ENCODE data around the gene ZNF521.
"Not testable (repeated sequence)": the region's sequence is repeated elsewhere in the genome, so short reads cannot be mapped to it uniquely, and the experiment has no call there.

The ZNF521 gene

DNA sequence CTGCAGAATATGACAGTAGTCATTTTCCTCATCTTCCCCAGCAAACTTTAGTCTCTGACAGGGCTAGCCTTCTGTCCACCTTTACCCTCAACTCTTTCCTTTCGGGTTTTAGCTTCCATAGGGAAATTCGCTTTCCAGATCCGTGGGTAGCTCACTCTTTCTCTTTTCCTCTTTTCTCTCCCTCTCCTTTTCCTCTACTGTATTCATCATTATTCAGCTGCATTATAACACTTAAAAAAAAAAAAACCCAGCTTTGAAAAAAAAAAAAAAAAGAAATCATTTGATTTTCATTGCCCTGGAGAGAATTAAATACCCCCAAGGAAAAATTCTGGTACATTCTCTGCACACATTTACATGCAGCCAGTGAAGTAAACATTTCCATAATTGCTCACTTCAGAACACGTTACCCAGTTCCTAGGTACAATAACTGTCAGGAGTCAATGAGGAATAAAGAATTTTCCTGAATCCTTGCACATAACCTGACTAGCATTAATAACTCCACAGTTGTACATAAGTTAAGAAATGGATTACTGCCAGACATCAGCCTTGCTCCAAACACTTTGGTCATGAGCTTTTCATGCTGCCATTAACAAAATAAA, 63.5 kb downstream of the ZNF521 start:
- DNase-seq (ENCODE audit: low read depth) = no peak

DNA sequence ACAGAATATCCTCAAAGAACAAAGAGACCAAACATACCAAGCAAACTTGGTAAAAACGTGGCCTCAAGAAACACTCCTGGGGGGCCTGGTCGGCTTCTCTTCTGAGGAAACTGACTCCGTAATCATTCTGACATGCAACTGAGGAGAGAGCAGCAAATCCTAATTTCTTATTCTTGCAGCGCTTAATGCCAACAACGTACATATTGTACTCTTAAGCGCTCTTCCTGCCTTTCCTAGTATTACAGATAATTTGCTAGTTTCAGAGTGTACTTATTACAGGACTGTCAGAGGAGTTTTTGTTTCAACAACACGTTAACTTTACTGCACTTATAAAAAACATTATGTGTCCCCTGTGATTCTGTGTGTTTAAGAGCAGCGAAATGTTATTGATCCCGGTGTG, 64.9 kb downstream of the ZNF521 start:
- DNase-seq (ENCODE audit: low read depth) = no peak

DNA sequence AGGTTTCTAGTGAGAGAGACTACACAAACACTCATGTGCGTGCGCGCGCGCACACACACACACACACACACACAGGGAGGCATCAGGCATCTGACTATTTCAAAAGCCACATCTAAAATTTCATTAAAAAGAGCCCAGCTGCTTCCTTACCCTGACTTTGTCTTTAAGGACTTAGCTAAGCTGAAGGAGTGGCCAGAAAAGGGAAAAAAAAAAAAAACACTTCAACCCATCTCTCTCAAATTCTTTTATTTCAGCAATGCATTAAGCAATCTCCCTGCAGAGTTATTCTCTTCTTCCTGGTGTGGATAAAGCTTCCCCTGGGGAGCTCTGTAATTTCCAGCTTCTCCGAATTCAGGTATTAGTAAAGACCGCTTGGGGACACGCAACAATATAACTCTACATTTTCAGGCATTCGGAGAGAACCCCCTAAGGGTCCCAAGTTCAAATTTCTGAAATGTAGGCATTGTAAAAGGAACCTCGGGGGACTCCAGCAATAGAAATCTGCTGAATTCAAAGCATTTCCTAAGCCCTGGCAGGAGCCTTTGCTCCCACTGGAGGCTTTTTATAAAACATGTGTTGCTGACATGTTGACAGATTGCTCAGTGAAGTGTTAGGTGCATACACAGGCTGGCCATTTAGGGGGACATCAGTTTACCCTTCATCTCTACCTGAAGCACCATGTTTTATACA, 67.0 kb downstream of the ZNF521 start:
- DNase-seq (ENCODE audit: low read depth) = no peak

DNA sequence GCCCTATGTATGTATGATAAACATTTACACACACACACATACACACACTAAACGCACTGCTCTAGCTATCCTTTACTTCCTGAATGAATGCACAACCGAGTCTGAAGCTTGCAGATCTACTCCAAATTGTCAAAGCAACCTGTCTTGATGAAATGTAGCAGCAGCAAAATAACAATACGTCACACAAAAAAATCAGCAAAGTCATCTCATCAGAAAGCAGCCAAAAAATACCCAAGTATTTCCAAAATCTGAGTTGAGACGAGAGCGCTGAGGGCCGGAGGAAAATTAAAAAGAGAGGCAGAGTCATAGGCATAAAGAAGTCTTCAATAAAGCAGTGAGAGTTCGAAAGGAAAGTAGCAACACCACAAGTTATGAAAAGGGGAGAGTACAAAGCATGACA, 67.7 kb downstream of the ZNF521 start:
- DNase-seq (ENCODE audit: low read depth) = no peak

DNA sequence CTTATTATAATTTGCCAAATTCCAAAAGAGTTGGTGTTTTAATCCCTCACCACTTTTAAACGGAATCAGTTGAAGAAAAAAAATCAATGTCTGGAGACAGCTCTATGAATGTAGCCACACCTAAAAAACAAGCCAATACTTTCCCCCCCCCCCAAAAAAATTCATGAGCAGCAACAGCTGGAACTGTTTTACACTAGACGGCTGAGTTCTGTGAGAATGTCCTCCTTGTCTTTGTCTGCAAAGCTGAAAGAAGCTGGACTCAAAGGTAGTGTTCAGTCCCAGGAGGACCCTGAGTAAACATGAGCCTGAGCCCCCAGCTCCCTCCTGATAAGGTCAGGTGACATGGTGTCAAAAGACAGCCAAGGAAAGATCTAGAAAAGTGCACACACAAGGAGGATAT, 68.2 kb downstream of the ZNF521 start:
- no peak for DNase-seq (ENCODE audit: low read depth)

DNA sequence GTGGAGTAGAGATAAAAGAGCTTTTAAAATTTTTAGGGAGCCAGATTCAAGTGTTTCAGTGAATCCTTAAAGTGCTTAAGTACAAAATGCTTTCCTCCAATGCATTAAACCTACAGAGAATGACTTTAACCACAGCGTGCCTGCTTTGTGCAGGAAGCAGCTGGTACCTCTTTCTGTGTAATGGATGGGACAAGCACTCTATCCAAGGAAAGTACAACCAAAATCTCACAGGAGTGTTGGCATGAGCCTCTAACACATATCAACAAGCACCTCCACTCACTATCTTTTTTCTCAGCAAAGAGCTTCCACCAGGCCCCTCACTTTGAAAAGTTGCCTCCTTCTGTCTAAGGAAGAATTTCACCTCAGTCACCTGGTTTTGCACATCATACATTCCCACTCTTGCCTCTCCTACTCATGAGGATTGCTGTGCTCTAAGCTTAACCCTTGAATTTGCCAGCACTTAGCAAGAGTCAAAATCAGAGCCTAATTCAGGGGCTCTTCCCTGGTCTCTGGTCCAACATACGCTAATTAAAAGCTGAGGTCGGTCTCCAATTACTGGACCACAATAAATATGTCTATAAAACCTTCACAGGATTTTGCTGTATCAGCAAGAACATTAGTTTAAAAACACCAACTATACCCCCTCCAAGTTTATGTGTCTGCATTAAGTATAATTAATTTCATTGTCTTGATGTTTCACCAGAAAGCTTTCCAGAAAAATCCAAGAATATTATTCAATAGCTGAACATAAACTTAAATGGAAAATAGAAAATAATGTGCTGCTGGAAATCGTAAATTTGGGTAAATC, 68.9 kb downstream of the ZNF521 start:
- DNase-seq (ENCODE audit: low read depth) = no peak

DNA sequence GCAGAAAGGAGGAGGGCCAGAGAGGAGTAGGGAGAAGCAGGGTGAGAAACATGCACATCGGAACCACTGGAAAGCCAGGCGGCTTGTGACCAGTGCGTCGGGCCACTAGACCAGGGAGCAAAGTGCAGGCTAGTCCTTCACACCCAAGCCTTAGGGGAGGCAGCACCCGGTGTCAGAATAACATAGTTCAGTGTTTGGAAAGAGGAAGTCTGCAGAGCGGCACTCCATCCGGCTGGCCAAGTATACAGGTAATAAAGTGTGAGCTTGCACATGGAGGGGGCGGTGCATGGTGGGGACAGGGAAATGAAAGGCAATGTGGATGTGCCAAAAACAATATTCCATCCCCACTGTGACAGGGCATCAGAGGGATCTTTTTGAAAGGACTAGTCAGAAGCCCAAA, 69.7 kb downstream of the ZNF521 start:
- no peak for DNase-seq (ENCODE audit: low read depth)

DNA sequence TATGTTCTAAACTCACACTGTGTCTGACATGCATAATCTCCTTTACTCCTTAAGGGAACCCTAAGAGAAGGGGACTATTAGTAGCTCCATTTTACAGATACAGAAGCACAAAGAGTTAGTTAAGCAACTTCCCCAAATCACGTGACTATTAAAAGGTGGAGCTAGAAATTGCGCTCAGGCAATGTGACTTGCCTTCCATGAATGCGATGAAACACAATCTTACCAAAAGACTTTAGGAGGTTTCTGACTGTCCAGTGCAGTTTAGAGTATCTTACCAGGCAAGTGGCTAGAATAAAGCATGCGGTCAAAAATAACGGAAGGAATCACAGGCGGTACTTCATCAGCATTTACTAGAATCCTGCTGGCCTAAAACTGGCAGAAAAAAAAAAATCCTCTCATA, 70.4 kb downstream of the ZNF521 start:
- no peak for DNase-seq (ENCODE audit: low read depth)

DNA sequence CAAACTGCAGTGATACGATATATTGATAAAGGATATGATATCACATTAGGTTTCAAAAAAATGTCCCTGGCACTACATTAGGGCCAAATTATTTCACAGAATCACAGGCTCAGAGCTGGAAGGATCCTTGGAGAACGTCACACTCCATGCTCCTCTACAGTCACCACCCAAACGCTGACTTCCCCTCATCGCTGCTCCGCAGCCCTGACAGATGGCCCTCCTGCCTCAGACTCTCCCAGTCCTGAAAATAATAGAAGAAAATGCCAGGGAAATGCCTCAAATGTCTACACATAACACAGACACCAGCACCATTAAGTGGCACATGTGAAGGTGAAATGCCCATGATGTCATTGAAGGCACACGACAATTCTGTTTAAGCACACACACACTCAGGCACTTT, 72.0 kb downstream of the ZNF521 start:
- DNase-seq (ENCODE audit: low read depth) = no peak

DNA sequence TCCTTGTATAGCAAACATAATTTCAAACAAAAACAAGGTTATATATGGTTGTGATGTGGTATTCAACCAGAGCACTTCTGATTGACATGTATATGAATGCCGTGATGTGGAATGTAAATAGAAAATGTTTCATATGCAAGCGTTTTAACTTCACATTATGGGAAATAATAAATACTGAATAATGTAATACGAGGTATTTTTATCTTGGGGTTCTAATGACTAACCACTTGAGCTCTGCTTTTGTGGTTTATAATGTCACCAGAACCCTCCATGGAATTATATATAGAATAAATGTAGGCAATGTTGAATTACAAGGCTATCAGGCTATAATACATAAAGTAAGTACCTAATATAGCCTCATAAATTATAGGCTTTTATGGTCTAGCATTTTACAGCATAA, 72.4 kb downstream of the ZNF521 start:
- no peak for DNase-seq (ENCODE audit: low read depth)

DNA sequence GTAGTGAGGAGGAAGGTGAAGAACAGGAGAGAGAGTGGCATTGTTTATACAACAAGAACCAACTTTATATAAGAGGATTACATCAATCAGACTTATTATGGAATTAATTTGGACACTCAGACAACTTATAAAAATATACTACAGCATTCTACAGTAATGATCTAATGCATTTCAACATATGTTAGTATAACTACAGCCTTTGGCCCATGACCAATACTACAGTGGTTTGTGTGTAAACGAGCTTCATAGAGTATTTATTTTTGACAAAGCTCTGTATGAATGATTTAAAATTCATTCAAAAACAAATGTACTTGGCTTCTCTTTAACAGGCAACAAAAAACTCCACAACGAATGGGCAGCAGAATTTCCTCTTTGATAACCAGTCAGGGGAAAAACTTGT, 72.8 kb downstream of the ZNF521 start:
- DNase-seq (ENCODE audit: low read depth) = no peak

DNA sequence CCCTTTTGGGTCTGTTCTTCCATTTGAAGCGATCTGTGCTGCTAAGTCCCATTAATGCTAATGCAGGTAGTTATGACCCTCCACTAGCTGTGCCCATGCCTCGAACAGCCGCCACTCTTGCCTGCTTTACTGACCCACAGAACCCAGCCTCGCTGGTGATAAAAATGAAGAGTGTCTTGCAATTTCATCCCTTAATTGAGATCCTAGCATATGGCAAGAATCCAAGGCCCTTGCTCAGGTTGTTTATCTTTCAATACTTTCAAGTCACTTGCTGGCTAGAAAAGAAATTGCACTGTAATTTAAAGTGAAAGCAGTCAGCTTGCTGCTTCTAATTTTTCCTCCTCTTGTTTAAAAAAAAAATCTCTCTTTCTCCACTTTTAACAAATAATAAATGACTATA, 73.6 kb downstream of the ZNF521 start:
- DNase-seq (ENCODE audit: low read depth) = no peak

DNA sequence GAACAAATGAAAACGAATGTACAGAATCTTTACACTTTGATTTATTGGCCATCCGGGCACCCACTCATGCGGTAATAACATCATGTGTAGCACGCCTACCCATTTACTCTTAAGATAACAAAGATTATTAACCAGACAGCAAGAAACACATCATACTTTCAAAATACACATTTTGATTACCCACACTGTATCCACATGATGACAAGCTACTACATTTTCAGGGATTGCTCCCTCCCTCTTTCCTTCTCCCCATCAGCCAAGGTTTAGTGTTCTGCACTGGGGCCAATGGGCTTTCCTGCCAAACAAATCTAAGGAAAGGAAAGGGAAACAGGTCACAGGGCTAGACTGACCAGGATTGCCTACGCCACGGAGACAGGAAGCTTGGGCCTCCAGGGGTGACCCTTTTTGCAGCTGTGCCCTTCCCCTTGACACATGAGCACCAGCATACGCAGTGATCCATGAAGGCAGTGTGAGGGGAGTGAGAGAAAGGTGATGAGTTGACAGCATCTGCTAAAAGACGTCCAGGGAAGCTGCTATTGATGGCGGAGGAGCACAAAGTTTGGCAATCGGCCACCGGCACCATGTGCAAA, 76.5 kb downstream of the ZNF521 start:
- DNase-seq (ENCODE audit: low read depth) = no peak

DNA sequence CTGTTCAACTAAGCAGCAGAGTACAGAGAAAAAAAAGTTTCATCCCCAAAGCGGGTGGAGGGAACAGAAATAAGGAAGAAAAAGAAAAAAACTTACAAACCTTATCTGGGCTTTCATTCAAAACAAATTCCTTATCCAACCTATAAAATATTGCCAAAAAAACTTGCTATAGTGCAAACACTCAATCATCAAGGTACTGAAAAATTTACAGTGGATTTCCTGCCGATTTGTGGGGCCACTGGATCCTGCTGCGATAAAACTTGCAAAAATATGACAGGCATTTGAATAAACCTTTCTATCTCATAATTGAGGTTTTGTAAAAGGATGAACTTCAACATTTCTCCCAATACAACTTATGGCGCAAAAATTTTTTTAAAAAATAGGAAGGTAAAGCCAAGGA, 77.0 kb downstream of the ZNF521 start:
- no peak for DNase-seq (ENCODE audit: low read depth)

DNA sequence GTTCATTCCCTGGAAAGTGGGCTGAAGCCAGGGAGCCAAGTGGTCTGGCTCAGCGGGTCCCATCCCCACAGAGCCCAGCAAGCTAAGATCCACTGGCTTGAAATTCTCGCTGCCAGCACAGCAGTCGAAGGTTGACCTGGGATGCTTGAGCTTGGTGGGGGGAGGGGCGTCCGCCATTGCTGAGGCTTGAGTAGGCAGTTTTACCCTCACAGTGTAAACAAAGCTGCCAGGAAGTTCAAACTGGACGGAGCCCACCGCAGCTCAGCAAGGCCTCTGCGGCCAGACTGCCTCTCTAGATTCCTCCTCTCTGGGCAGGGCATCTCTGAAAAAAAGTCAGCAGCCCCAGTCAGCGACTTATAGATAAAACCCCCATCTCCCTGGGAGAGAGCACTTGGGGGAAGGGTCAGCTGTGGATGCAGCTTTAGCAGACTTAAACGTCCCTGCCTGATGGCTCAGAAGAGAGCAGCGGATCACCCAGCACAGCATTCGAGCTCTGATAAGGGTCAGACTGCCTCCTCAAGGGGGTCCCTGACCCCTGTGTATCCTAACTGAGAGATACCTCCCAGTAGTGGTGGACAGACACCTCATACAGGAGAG, 84.9 kb downstream of the ZNF521 start:
- DNase-seq (ENCODE audit: low read depth) = not testable (repeated sequence)

DNA sequence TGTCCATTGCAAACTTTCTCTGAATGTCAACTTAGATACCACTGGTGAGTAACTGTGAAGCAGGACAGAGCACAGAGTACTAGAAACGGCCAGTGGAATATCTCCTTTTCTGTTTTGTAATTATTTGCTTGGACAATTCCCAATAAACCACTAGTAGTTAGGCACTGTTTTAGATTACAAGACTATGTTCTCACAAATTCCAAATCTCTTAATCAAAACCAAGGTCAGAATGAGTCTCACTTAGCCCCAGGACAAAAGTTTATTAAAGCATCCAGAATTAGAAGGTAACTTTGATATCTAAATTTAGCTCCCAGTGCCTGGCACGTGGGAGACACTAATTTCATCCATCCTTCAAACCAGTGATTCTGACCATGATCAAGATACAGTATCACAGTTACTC, 89.0 kb downstream of the ZNF521 start:
- DNase-seq (ENCODE audit: low read depth) = no peak

DNA sequence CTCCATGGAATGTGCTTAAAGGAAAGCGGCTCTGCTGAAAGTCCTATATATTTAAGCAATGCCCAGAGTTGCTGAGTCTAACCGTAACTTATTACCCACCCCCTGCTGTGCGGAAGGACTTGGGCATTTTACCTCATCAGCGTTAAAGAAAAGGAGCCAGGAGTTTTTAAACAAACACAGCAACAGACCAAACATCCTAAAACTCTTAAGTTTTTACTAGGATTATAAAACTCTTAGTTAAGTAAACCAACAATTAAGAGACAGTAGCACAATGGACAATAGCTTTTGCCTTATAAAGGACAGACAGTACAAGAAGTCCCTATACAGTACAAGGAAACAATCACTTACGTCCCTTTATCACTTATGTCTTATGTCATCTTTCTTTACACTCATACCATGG, 90.2 kb downstream of the ZNF521 start:
- no peak for DNase-seq (ENCODE audit: low read depth)

DNA sequence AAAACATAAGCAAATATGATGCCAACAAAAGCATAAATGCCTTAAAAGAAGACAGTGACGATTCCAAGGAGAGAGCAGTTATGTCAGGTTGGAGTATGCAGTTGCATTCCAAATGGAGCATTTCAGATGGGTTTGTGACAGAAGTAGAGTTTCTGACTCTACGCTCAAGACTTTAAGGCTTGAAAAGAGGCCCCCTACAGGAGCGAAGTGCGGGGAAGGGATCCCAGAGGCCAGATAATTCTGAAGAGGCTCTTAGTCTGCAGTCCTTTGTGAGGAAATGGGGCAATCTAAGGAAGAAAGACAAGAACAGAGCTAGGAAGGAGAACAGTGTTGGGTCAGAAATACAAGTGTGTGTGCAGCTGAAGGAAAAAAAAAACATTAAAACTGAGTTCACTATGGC, 95.5 kb downstream of the ZNF521 start:
- no peak for DNase-seq (ENCODE audit: low read depth)

DNA sequence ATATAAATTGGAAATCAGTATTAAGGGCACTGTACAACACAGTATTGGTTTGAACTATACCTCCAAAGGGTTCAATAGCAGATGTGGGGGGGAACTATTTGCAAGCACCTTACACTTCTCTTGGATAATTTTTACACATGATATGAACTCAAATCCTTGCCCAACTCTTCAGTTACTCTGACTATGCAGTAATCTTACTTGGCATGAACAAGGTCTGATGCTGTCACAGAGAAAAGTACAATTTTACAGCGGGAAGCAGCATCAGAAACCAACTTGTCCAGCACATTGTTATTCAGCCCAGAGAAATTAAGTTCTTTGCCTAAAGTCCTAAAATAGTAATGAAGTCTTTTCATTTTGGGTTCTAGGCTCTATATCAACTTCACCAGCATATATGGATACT, 98.2 kb downstream of the ZNF521 start:
- no peak for DNase-seq (ENCODE audit: low read depth)

DNA sequence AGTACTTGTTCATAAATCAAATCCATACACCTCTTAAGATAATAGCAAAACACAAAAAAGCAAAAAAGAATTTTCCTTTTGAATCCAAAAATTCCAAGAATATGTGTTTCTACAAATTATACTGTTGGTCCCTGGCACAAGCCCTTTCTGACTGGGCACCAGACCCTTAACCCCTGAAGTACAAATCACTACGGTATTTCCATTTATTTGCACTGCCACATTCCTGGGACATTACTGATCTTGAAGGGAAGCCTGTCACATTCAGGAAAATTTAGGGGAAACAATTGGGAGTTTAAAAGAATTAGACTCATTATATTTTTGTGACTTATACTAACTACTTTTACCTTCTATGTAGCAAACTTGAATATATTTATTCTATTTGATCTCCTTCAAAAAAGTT, 98.8 kb downstream of the ZNF521 start:
- no peak for DNase-seq (ENCODE audit: low read depth)

DNA sequence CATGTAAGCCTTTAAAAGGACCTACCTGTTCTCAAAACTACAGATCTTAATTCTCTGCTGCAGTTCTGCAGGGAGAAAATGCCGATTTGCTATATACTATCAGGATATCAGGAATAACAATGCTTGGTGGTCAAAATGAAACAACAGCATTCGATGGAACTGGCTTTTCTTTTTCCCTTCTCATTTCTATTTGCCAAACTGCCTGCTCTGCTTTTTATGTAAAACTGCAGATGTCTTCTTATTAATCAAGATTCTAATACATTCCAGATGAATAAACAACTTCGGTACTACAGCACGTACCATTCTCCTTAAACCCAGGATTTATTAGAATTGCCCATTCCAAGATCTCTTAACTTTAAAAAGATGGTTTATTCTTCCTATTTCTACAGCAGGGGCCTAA, 100.9 kb downstream of the ZNF521 start:
- no peak for DNase-seq (ENCODE audit: low read depth)

DNA sequence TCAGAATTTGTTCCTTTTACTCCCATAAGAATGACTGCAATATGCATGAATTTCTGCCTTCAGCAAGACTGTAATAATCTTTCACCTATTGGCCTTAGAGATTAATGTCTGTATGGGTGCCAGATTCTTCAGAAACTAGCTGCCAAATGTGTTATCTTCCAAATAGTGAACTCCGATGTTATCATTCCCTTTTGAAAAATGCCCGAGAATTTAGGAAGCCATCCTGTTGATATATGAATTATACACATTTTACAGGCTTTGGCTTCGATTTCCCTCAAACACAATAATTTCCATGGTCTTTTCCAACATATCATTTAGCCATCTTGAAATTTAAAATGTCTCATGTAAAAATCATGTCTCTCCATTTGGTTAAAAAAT, 101.5 kb downstream of the ZNF521 start:
- no peak for DNase-seq (ENCODE audit: low read depth)

DNA sequence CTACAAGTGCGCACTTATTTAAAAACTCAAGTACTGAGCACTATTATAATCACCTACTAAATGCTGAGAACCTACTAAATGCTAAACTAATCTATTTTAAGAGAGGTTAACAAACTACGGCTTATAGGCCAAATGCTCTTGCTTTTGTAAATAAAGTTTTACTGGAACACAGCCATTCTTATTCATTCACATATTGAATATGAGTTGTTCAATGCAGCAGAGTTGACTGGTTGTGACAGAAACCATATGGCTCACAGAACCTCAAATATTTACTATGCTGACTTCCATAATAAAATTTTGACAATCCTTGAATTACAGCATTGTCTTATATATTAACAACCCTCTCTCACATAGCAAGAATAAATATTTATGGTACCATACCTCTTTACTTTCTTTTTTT, 103.2 kb downstream of the ZNF521 start:
- DNase-seq (ENCODE audit: low read depth) = no peak
